K562 (cell line): ENCODE data around the gene BIRC7. TPM values are rescaled to one million over a fixed set of nuclear protein-coding genes. Genes with fewer than 3 reads are reported as not detected.

Experiments used
- ATAC-seq: fragments of 200-7000 bp; cut with Tn5 transposase; 3 replicates; pipeline ENCODE4 v1.9.1; 2020; ENCODE audit warnings: moderate library complexity
- BruUV-seq: library from RNA; stranded (reverse); fragments of 400-500 nt; replicated peaks from 2 replicates; lab custom pipeline; 2021; lab: Mats Ljungman, UMichigan
- CTCF ChIA-PET: fragments of 300-600 bp; formaldehyde crosslinking; extraction: SDS; loops from one replicate; lab custom pipeline; 2021; ENCODE audit warnings: low intra/inter-chr PET ratio; lab: Yijun Ruan, JAX
- POLR2A ChIA-PET: fragments of 300-600, 350-650 bp; sonication (Branson Sonifier 250); formaldehyde crosslinking; extraction: SDS; loops from one replicate; lab custom pipeline; 2021; ENCODE audit warnings: antibody characterized with exemption, inconsistent platforms; lab: Yijun Ruan, JAX
- DNase-seq, 4 experiments: peaks; one replicate each; pipeline versions ENCODE4 v3.0.0 to v3.0.0-alpha.2; 2011 to 2018; ENCODE audit warnings: low spot score in 3 of 4, mixed read lengths in 3 of 4; ENCODE audit errors: extremely low read depth in 1 of 4
- FAIRE-seq: peaks from 2 replicates; lab custom pipeline; 2011; peaks lifted over from hg19 to GRCh38; lab: Jason Lieb, UNC
- H2AFZ ChIP-seq: 2 replicates; pipeline ENCODE4 v1.6.0; 2011; ENCODE audit warnings: low read depth, low read length, control low read depth, inconsistent platforms
- H3K27ac ChIP-seq: fragments of 200-600 bp; 3 replicates; pipeline ENCODE4 v1.8.0; 2011; ENCODE audit warnings: low read depth, mild to moderate bottlenecking, control low read depth, inconsistent platforms, low read length, moderate library complexity, mixed read lengths; ENCODE audit errors: extremely low read depth
- H3K27me3 ChIP-seq, 2 experiments: fragments of 300-600 bp in 1 of 2; 2 replicates in 1 of 2; 3 replicates in 1 of 2; pipeline versions ENCODE4 v1.6.0 to v1.8.0; 2011; ENCODE audit warnings: inconsistent platforms in 2 of 2, low read length in 2 of 2, mild to moderate bottlenecking in 1 of 2, mixed read lengths in 1 of 2, moderate library complexity in 1 of 2; ENCODE audit not compliant: control insufficient read depth in 2 of 2, insufficient read depth in 2 of 2
- H3K36me3 ChIP-seq: fragments of 300-600 bp; 3 replicates; pipeline ENCODE4 v1.8.0; 2011; ENCODE audit warnings: mild to moderate bottlenecking, low read length, inconsistent platforms; ENCODE audit not compliant: control insufficient read depth, insufficient read depth
- H3K4me1 ChIP-seq, 2 experiments: fragments of 200-600 bp in 1 of 2; replicated peaks in 1 of 2; 2 replicates in 1 of 2; 3 replicates in 1 of 2; pipeline versions ENCODE4 v1.5.1 to v1.8.0; 2011; ENCODE audit warnings: inconsistent platforms in 2 of 2, low read length in 2 of 2, mild to moderate bottlenecking in 1 of 2, mixed read lengths in 1 of 2, moderate library complexity in 1 of 2; ENCODE audit not compliant: control insufficient read depth in 2 of 2, insufficient read depth in 2 of 2
- H3K4me2 ChIP-seq: 2 replicates; pipeline ENCODE4 v1.6.1; 2011; ENCODE audit warnings: low read length, control low read depth, inconsistent platforms, mixed read lengths; ENCODE audit not compliant: insufficient read depth
- H3K4me3 ChIP-seq: fragments of 200-600 bp; sonication (generic), shearing (Covaris generic); 2 replicates; pipeline ENCODE4 v1.5.1; 2016; ENCODE audit warnings: control low read depth, inconsistent platforms
- H3K79me2 ChIP-seq: fragments of 200-600 bp; 3 replicates; pipeline ENCODE4 v1.8.0; 2011; ENCODE audit warnings: low read length, inconsistent platforms; ENCODE audit not compliant: control insufficient read depth, insufficient read depth
- H3K9ac ChIP-seq, 2 experiments: 2 replicates each; pipeline versions ENCODE4 v1.6.0 to v1.6.1; 2011; ENCODE audit warnings: low read depth in 2 of 2, low read length in 2 of 2, control low read depth in 1 of 2, inconsistent platforms in 1 of 2, mild to moderate bottlenecking in 1 of 2, mixed read lengths in 1 of 2; ENCODE audit not compliant: insufficient read depth in 1 of 2
- H3K9me1 ChIP-seq: one replicate; pipeline ENCODE4 v1.6.0; 2011; ENCODE audit warnings: inconsistent platforms, mild to moderate bottlenecking, low read length, moderate library complexity; ENCODE audit not compliant: control insufficient read depth, insufficient read depth
- H3K9me3 ChIP-seq: replicated peaks from 2 replicates; pipeline ENCODE4 v1.5.1; 2011; ENCODE audit warnings: low read depth, low read length, inconsistent platforms; ENCODE audit not compliant: control insufficient read depth, insufficient read depth
- H4K20me1 ChIP-seq: replicated peaks from 2 replicates; pipeline ENCODE4 v1.6.1; 2011; ENCODE audit warnings: low read length, inconsistent platforms, mixed read lengths; ENCODE audit not compliant: control insufficient read depth, insufficient read depth
- NCOA2 ChIP-seq, 2 experiments: fragments of 450-650 bp; IDR thresholded peaks; 2 replicates each; pipeline ENCODE4 v1.6.1; 2018; ENCODE audit warnings: mild to moderate bottlenecking in 2 of 2, moderate library complexity in 1 of 2; ENCODE audit not compliant: partially characterized antibody in 2 of 2
- ZNF175 ChIP-seq: fragments of 200-800 bp; sonication (Bioruptor generic); IDR thresholded peaks from 2 replicates; pipeline ENCODE4 v1.6.1; 2016; ENCODE audit warnings: low read depth, mild to moderate bottlenecking, missing genetic modification characterization, missing compliant biosample characterization
- WGBS: fragments of 100-300 bp; shearing (Covaris generic); methylation state at CpG from one replicate; pipeline ENCODE4 v1.1.6; 2016; ENCODE audit warnings: low coverage, mixed read lengths; ENCODE audit not compliant: insufficient coverage; ENCODE audit errors: missing lambda C conversion rate; 5-methylcytosine and 5-hydroxymethylcytosine counted together
- in situ Hi-C: fragments of 300-500 bp; cut with MboI; formaldehyde crosslinking; loops from 4 replicates; pipeline ENCODE4 v1.15.0; 2018; ENCODE audit warnings: inconsistent platforms, mixed read lengths
- intact Hi-C: fragments of 100-400 bp; cut with micrococcal nuclease; formaldehyde crosslinking; loops from 2 replicates; pipeline ENCODE4 v1.14.2; 2022
- polyA plus RNA-seq, 8 experiments: library from polyadenylated mRNA; depleted of rRNA in 4 of 8; stranded (reverse) in 5 of 8; unstranded in 3 of 8; fragments of >200 nt; fragmentation: Nextera tagmentation in 2 of 8; fragmentation: Illumina TruSeq in 1 of 8; extraction: Ambion mirVana in 2 of 8; extraction: Trizol in 1 of 8; gene quantifications; 2 replicates each; pipeline versions ENCODE4 v1.2.1 to v1.2.3, GENCODE V29; 2011 to 2014; ENCODE audit warnings: inconsistent platforms in 1 of 8, missing spikeins in 1 of 8
- total RNA-seq, 7 experiments: library from RNA; depleted of rRNA in 6 of 7; stranded (reverse); fragments of >200 nt in 6 of 7; fragmentation: Illumina TruSeq in 2 of 7; extraction: Trizol in 2 of 7; gene quantifications; 2 replicates each; pipeline versions ENCODE4 v1.2.1 to v1.2.3, GENCODE V29; 2011 to 2021; ENCODE audit warnings: low replicate concordance in 1 of 7
- TF ChIP-seq, protein P1 (sequence below): fragments of 450-650 bp; IDR thresholded peaks from 2 replicates; pipeline ENCODE4 v1.6.1; 2016; ENCODE audit warnings: low read depth

BIRC7 gene
- total and polyA plus RNA-seq, 9 of the 15 experiments (the other 6 are each of a cell fraction or from before 2014, with no cell fraction given): 0.14 to 0.19 (median 0.16) TPM; not detected in 5

DNA sequence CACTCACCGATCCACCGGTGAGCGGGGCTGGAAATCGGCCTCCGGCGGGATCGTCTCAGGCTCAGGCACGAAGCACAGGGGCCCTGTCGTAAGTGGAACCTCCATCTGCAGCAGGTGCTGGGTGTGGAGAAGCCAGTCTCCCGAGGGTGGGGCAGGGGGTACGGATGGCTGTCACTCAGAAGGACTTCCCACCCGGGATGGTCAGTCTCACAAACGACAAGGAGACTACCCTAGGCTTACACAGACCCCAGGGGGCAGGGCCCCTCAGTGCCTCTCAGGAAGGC, 47.6 kb upstream of the BIRC7 start:
- no TSS peak for BruUV-seq
- no peak for ATAC-seq
- peaks cover 15% of the 10 kb centered on the region for H3K9me3 ChIP-seq
- TF ChIP-seq ZNF175 (CRISPR knock-in tag) (no peak), NCOA2 (IDR thresholded peaks at IDR 0.05; ENCODE audit: partially characterized antibody in 2 of 2) (no peak)
- TF ChIP-seq, protein P1, sequence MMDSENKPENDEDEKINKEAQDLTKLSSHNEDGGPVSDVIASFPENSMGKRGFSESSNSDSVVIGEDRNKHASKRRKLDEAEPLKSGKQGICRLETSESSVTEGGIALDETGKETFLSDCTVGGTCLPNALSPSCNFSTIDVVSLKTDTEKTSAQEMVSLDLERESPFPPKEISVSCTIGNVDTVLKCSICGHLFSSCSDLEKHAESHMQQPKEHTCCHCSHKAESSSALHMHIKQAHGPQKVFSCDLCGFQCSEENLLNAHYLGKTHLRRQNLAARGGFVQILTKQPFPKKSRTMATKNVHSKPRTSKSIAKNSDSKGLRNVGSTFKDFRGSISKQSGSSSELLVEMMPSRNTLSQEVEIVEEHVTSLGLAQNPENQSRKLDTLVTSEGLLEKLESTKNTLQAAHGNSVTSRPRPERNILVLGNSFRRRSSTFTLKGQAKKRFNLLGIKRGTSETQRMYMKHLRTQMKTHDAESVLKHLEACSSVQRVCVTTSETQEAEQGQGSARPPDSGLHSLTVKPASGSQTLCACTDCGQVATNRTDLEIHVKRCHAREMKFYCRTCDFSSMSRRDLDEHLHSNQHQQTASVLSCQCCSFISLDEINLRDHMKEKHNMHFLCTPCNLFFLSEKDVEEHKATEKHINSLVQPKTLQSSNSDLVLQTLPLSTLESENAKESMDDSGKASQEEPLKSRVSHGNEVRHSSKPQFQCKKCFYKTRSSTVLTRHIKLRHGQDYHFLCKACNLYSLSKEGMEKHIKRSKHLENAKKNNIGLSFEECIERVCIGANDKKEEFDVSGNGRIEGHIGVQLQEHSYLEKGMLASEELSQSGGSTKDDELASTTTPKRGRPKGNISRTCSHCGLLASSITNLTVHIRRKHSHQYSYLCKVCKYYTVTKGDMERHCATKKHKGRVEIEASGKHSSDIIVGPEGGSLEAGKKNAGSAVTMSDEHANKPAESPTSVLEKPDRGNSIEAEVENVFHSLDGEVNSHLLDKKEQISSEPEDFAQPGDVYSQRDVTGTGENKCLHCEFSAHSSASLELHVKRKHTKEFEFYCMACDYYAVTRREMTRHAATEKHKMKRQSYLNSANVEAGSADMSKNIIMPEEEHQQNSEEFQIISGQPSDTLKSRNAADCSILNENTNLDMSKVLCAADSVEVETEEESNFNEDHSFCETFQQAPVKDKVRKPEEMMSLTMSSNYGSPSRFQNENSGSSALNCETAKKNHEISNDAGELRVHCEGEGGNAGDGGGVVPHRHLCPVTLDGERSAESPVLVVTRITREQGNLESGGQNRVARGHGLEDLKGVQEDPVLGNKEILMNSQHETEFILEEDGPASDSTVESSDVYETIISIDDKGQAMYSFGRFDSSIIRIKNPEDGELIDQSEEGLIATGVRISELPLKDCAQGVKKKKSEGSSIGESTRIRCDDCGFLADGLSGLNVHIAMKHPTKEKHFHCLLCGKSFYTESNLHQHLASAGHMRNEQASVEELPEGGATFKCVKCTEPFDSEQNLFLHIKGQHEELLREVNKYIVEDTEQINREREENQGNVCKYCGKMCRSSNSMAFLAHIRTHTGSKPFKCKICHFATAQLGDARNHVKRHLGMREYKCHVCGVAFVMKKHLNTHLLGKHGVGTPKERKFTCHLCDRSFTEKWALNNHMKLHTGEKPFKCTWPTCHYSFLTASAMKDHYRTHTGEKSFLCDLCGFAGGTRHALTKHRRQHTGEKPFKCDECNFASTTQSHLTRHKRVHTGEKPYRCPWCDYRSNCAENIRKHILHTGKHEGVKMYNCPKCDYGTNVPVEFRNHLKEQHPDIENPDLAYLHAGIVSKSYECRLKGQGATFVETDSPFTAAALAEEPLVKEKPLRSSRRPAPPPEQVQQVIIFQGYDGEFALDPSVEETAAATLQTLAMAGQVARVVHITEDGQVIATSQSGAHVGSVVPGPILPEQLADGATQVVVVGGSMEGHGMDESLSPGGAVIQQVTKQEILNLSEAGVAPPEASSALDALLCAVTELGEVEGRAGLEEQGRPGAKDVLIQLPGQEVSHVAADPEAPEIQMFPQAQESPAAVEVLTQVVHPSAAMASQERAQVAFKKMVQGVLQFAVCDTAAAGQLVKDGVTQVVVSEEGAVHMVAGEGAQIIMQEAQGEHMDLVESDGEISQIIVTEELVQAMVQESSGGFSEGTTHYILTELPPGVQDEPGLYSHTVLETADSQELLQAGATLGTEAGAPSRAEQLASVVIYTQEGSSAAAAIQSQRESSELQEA: no peak
- TF ChIP-seq, all 486 proteins: peak for 0
- Histone ChIP-seq H3K36me3 (no peaks in the 10 kb centered on the region), H3K9me1 (no peaks in the 10 kb centered on the region), H3K4me1 (peaks cover 0 to 10% of the 10 kb centered on the region in 2 experiments; a peak in 1 of 5 replicates), H3K9ac (peak overlapping the region in 1 of 2 experiments; percentile 35; a peak in 1 of 4 replicates), H3K27me3 (peaks cover 0 to 5% of the 10 kb centered on the region in 2 experiments; a peak in 1 of 5 replicates), H4K20me1 (peaks cover 20% of the 10 kb centered on the region; the same call in 1 of the 2 replicates), H3K79me2 (no peaks in the 10 kb centered on the region), H3K27ac (no peak overlapping the region), H3K4me3 (no peak overlapping the region), H2AFZ (no peak overlapping the region), H3K4me2 (no peak overlapping the region)
- ChIA-PET POLR2A (interaction anchor here (0.8 kb wide), 1 partner anchor 24 kb away, joined by 3 read pairs; no protein-coding TSS in a partner anchor), CTCF (no interaction called here)
- FAIRE-seq (no peak), DNase-seq (no peak)
- WGBS: 11% methylated on average over 11 of the region's 13 CpGs
- in situ Hi-C loops (no loop called here), intact Hi-C loops (no loop called here)
